Fibroblast of lung (primary cell): ENCODE data around the gene PHLDB1. TPM values are rescaled to one million over a fixed set of nuclear protein-coding genes. Genes with fewer than 3 reads are reported as not detected.
"Not testable (repeated sequence)": the region's sequence is repeated elsewhere in the genome, so short reads cannot be mapped to it uniquely, and the experiment has no call there.

Source experiments
- DNase-seq, 2 donors: peaks; one replicate each; pipeline versions ENCODE4 v3.0.0 to v3.0.0-alpha.2; 2010; ENCODE audit warnings: low read depth in 2 of 2
- H2AFZ ChIP-seq: 2 replicates; pipeline ENCODE4 v1.5.1; 2012; ENCODE audit warnings: low read length, control low read depth, inconsistent platforms
- H3K27ac ChIP-seq: 2 replicates; pipeline ENCODE4 v1.5.1; 2011; ENCODE audit warnings: low read length, control low read depth; ENCODE audit not compliant: insufficient read depth
- H3K27me3 ChIP-seq: 2 replicates; pipeline ENCODE4 v1.5.1; 2011; ENCODE audit warnings: mild to moderate bottlenecking, low read length; ENCODE audit not compliant: control insufficient read depth, insufficient read depth
- H3K36me3 ChIP-seq: 2 replicates; pipeline ENCODE4 v1.5.1; 2011; ENCODE audit warnings: low read length; ENCODE audit not compliant: control insufficient read depth, insufficient read depth
- H3K4me1 ChIP-seq: 2 replicates; pipeline ENCODE4 v1.5.1; 2011; ENCODE audit warnings: low read length; ENCODE audit not compliant: control insufficient read depth, insufficient read depth; ENCODE audit errors: extremely low read depth
- H3K4me2 ChIP-seq: 2 replicates; pipeline ENCODE4 v1.5.1; 2011; ENCODE audit warnings: low read length, control low read depth; ENCODE audit not compliant: insufficient read depth; ENCODE audit errors: extremely low read depth
- H3K4me3 ChIP-seq, 4 experiments: fragments of 200-600 bp in 1 of 4; sonication (generic) in 1 of 4; replicated peaks in 1 of 4; 2 replicates each; pipeline ENCODE4 v1.5.1; 2011 to 2016; ENCODE audit warnings: low read length in 4 of 4, low read depth in 3 of 4, mild to moderate bottlenecking in 3 of 4, control low read depth in 2 of 4, inconsistent platforms in 1 of 4, mixed read lengths in 1 of 4; ENCODE audit not compliant: insufficient read depth in 1 of 4; ENCODE audit errors: control extremely low read depth in 1 of 4
- H3K79me2 ChIP-seq: 2 replicates; pipeline ENCODE4 v1.5.1; 2012; ENCODE audit warnings: mild to moderate bottlenecking, low read length, inconsistent platforms; ENCODE audit not compliant: control insufficient read depth, insufficient read depth
- H3K9ac ChIP-seq: 2 replicates; pipeline ENCODE4 v1.5.1; 2011; ENCODE audit warnings: mild to moderate bottlenecking, low read length, control low read depth; ENCODE audit not compliant: insufficient read depth
- H3K9me3 ChIP-seq: 2 replicates; pipeline ENCODE4 v1.5.1; 2012; ENCODE audit warnings: low read depth, low read length; ENCODE audit not compliant: control insufficient read depth, insufficient read depth
- H4K20me1 ChIP-seq: 2 replicates; pipeline ENCODE4 v1.5.1; 2011; ENCODE audit warnings: low read length; ENCODE audit not compliant: control insufficient read depth, insufficient read depth; ENCODE audit errors: extremely low read depth
- CTCF ChIP-seq, 2 donors: IDR thresholded peaks in 1 of 2; conservative IDR thresholded peaks in 1 of 2; 1 replicate in 1 of 2; 2 replicates in 1 of 2; pipeline ENCODE4 v1.5.1; 2011 to 2012; ENCODE audit warnings: low read length in 2 of 2, control low read depth in 1 of 2, inconsistent platforms in 1 of 2, low read depth in 1 of 2, mild to moderate bottlenecking in 1 of 2
- EZH2 ChIP-seq: IDR thresholded peaks from 2 replicates; pipeline ENCODE4 v1.5.1; 2012; ENCODE audit warnings: low read length, control low read depth, mild to moderate bottlenecking; ENCODE audit errors: missing control alignments
- polyA plus RNA-seq, 2 donors: library from polyadenylated mRNA; depleted of rRNA in 1 of 2; stranded (reverse) in 1 of 2; unstranded in 1 of 2; fragments of >200 nt; gene quantifications; 2 replicates each; pipeline ENCODE4 v1.2.1, GENCODE V29; 2011 to 2012; ENCODE audit warnings: missing spikeins in 1 of 2
- total RNA-seq: library from RNA; depleted of rRNA; stranded (reverse); fragments of >200 nt; gene quantifications from 2 replicates; pipeline ENCODE4 v1.2.1, GENCODE V29; 2014

PHLDB1 gene
- total and polyA plus RNA-seq, 2 donors (not counting 1 experiment from before 2014, with no cell fraction given) = 51.4 to 59.0 TPM

GRCh38 chr11:118602331-118602730 lies 5.1 kb upstream of the PHLDB1 start:
- Histone ChIP-seq H3K4me2 (no peak overlapping the region), H2AFZ (no peak overlapping the region), H3K9me3 (no peaks in the 10 kb centered on the region), H3K79me2 (no peaks in the 10 kb centered on the region), H3K9ac (no peak overlapping the region), H3K36me3 (peaks cover 16% of the 10 kb centered on the region), H3K27me3 (no peaks in the 10 kb centered on the region), H4K20me1 (no peaks in the 10 kb centered on the region), H3K4me3 (no peak overlapping the region), H3K27ac (peak overlapping the region; percentile 34), H3K4me1 (peaks cover 39% of the 10 kb centered on the region)
- no peak for TF ChIP-seq EZH2
- TF ChIP-seq CTCF (conservative IDR thresholded peaks at IDR 0.05 in 1 of 2, IDR thresholded peaks at IDR 0.05 in 1 of 2; ENCODE audit: low read depth in 1 of 2, low read length in 2 of 2) = no peak
- DNase-seq = peak in 1 of 2 donors; percentile 79

- not testable (repeated sequence) for H2AFZ ChIP-seq, H4K20me1 ChIP-seq, H3K27me3 ChIP-seq, H3K79me2 ChIP-seq, DNase-seq, H3K9ac ChIP-seq, H3K4me2 ChIP-seq, H3K4me3 ChIP-seq, H3K9me3 ChIP-seq
- Histone ChIP-seq H3K4me1 (peaks cover 40% of the 10 kb centered on the region), H3K36me3 (peaks cover 15% of the 10 kb centered on the region), H3K27ac (peak overlapping the region; percentile 88)
These were observed 3.7 kb upstream of the PHLDB1 start for GRCh38 chr11:118603709-118604108.

- Histone ChIP-seq H3K4me3 (no peak overlapping the region), H3K9ac (no peak overlapping the region), H3K27me3 (no peaks in the 10 kb centered on the region), H2AFZ (no peak overlapping the region), H3K4me2 (peak overlapping the region; percentile 76), H4K20me1 (no peaks in the 10 kb centered on the region), H3K27ac (peak overlapping the region; percentile 88), H3K79me2 (peaks cover 10% of the 10 kb centered on the region), H3K4me1 (peaks cover 44% of the 10 kb centered on the region), H3K36me3 (peaks cover 17% of the 10 kb centered on the region), H3K9me3 (no peaks in the 10 kb centered on the region)
- no peak for DNase-seq
- TF ChIP-seq EZH2 = no peak
- TF ChIP-seq CTCF (conservative IDR thresholded peaks at IDR 0.05 in 1 of 2, IDR thresholded peaks at IDR 0.05 in 1 of 2; ENCODE audit: low read depth in 1 of 2, low read length in 2 of 2) = no peak
These were observed 2.8 kb upstream of the PHLDB1 start for GRCh38 chr11:118604566-118604965.
